HTR-8/SVneo (cell line): Measurements from ENCODE around the gene IFI27.
A peak's percentile ranks its signal among the peaks of the same experiment; 100 is the strongest.
"Not testable (repeated sequence)": the region's sequence is repeated elsewhere in the genome, so short reads cannot be mapped to it uniquely, and the experiment has no call there.

ENCODE experiments used
- DNase-seq: peaks from one replicate; pipeline ENCODE4 v3.0.0; 2011; ENCODE audit warnings: low spot score, mixed read lengths; ENCODE audit not compliant: insufficient read length
- FAIRE-seq: peaks from 2 replicates; lab custom pipeline; 2011; peaks lifted over from hg19 to GRCh38; lab: Jason Lieb, UNC

IFI27 gene

DNA sequence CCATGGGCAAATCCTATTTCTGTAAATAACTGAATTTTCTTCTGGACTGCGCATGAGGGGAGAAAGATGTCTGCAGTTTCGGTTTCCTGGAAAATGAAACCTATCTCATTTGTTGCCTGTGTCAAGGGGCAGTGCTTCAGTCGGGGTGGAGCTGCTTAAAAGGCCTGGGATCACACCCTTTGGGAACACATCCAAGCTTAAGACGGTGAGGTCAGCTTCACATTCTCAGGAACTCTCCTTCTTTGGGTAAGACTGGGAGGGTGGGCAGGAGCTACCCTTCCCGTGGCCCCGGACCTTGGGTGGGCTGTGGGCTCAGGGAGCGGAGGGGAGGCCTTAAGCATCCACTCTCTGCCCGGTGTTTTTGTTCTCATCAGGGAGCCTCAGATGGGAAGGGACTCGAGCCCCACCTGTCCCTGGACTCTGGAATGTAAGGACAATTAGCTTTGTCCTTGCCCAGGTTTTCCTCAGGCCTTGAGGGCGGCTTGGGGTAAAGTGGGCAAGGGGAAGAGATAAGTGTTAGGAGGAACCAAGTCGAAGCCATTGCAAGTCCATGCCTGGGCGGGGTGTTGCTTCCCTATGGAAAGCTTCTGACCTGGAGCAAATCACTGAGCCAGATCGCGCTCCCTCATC, at the start of gene IFI27:
Gene IFI27, plus strand, starts transcription at position 185 of the 630 bp plus-strand sequence.
- DNase-seq = no peak
- FAIRE-seq = no peak

DNA sequence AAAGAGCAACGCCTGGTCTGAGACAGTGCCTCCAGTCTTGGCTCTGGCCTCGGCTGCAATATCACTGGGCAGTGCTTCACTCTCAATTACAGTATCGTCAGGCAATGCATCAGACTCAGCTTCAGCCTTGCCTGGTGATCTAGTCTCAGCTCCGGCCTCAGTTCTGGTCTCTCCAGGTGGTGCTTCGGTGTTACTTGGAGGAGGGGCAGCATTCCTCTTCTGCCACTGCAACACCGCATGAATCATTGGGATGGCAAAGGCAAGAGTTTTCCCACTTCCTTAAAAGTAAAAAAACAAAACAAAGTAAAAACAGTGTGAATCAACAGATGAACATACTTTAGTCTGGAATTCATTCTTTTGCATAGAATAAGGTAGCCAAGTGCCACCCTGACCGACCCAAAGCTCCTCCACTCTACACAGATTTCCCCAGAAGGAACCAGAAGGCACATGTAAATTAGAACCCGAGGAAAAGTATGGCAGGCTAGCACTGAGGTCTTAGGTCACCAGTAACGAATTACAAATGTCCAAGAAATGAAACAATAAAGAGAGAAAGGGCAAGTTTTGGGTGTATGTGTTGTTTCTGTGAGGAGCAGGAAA, 48.1 kb upstream of the IFI27 start:
- DNase-seq = no peak

DNA sequence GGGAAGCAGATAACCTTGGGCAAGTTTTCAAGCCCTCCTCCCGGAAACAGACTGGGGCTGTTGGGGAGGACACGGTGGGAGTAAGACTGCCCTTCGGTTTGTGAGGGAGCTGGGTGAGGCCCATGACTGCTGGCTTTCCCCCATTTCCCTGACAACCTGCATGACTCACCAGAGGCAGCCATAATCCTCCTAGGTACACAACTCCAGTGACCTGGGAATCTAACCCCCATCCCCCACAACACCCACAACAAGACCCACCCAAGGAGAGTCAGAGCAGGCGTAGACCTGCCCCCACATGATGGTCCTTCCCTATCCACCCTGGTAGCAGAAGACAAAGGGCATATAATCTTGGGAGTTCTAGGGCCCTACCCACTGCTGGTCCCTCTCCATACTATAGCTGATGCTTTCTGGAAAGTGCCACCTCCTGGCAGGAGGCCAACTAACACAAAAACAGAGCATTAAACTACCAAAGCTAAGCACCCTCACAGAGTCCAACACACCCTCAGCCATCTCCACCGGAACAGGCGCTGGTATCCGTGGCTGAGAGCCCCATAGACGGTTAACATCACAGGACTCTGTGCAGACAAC, 44.4 kb upstream of the IFI27 start:
- FAIRE-seq (no peak), DNase-seq (no peak)

More for the DNA sequence above, 48.1 kb upstream of the IFI27 start:
- no peak for FAIRE-seq

DNA sequence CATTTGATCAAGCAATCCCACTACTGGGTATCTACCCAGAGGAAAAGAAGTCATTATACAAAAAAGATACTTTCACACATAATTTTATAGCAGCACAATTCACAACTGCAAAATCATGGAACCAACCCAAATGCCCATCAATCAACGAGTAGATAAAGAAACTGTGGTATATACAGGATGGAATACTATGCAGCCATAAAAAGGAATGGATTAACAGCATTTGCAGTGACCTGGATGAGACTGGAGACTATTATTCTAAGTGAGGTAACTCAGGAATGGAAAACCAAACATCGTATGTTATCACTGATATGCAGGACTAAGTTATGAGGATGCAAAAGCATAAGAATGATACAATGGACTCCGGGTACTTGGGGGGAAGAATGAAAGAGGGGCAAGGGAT, 38.5 kb upstream of the IFI27 start:
- not testable (repeated sequence) for FAIRE-seq, DNase-seq

DNA sequence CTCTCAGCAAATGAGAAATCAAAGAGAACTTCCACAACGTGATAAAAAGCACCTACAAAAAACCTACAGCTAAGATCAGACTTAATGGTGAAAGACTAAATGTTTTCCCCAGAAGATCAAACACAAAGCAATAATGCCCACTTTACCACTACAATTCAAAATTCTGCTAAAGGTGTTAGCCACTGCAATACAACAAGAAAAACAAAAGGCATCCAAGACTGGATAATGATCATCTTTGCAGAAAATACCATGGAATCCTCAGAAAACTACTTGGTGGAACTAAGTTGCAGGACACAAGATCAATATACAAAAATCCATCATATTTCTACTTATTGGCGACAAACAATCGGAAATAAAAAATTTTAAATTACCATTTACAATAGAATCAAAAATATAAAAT, 36.0 kb upstream of the IFI27 start:
- no peak for FAIRE-seq
- DNase-seq = no peak

DNA sequence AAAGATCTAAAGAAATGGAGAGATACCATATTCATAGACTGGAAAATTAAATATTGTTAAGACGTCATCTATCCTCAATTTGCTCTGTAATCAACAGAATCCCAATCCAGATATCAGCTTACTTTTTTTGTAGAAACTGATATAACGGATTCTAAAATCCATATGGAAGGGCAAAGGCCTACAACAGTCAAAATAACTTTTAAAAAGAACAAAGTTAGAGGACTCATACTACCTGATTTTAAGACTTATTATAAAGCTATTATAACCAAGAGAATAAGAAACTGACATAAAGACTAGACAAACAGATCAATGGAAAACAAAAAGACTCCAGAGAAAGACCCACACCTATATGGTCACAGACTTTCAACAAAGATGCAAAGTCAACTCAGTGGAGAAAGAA, 35.5 kb upstream of the IFI27 start:
- no peak for FAIRE-seq
- DNase-seq = no peak

DNA sequence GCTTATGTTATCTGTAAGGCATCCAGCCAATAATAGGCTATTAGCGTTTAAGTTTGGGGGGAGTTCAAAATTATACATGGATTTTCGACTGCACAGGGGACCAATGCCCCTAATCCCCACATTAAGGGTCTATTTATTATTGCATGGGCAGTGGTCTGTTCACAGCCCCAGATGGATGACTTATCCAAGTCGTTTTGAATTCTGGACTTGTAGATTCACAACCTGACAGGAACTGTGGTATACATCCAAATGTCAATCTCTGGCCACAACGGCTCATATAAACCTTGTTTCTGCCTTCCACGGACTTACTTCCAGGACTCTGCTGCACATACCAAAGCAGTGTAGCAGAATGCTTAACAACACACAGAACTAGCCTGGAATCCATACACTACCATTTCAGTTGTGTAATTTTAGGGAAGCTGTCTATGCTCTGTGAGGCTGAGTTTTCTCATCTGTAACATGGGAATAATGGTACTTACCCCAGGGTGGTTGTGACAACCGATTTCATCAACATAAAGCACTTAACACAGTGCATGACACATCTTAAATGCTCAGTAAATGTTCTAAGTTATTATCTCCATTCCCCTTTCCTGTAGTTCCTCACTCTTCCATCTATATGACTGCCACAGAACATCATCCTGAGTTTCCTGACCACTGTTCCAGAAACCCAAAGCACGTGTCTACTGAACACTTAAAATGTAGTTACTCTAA, 33.3 kb upstream of the IFI27 start:
- FAIRE-seq = no peak
- DNase-seq = no peak

DNA sequence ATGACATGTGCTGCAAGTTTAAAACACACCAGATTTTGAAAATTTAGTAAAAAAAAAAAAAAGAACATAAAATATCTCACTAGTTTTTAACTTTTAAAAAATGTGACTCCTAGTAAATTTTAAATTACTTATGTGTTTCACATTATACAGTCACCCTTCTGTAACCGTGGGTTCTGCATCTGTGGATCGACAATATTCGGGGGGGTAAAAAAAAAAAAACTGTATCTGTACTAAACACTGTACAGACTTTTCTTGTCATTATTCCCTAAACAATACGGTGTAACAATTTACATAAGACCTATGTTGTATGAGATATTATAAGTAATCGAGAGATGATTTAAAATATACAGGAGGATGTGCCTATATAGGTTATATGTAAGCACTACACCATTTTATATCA, 32.7 kb upstream of the IFI27 start:
- no peak for DNase-seq
- no peak for FAIRE-seq

DNA sequence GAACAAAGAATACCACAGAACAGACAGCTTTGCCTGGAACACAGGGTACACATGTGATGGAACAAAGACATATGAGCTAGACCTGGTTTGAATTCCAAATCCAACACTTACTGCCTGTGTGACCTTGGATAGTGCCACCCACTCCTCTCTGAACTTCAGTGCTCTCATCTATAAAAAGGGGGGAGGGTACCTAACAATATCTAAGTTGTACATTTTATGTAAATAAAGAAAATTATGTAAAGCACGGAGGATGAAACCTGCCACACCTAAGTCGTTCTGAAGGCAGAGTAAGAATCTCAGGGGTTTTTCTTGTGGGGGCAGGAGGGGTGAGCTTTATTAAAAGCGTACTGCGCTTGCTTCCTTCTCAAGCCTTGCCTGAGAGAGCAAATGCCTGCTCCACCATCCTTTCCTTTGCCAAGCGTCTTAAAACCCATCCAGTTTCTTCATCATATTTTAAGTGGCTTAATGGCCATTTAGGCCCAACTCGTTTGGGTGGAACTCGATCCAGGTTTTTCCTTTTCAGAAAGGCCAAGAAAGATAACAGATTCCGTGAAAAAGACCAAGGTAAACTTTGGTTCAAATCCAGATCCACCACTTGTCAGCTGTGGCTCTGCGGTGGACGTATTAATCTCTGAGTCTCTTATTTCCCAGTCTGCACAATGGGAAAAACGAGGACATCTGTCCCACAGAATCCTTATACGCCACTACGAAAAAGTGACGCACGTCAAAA, 30.5 kb upstream of the IFI27 start:
- FAIRE-seq (no peak), DNase-seq (no peak)

DNA sequence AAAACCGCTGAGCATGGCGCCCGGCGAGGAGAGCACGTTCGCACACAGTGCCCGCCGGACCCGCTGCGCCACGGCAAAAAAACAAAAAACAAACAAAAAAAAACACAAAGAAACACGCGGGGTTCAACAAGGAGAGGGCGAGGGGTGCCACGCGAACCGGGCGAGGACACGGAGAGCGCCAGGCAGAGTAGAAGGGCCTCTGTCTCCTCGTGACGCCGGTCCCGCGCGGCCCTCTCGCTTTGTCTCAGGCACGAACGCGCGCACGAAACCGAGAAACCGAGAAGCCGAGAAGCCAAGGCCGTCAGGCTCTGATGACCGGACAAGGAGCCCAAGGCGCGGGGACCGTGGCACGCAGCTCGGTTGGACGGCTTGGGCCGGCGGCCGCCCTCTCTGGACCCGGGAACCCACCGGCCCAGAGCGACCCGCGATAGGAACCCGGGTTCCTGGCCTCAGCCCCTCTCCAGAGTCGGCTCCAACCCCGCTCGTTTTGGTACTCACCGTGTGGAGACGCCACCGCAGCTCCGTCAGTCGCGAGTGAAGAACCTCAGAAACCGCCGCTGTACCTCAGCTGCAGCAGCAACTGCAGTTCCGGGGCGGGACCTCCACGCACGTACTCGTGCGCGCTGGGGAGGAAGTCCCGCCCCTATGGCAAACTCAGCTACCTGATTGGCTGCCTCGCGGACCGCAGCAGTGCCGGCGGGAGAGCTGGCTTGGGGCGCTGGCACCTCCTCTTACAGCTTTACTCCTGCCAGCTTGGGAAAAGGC, 29.7 kb upstream of the IFI27 start, which contains the start of the genes DDX24 and IFI27L1:
Gene DDX24, minus strand, starts transcription at position 582 of the 765 bp plus-strand sequence. CDS start 1,460 bp downstream, outside the sequence.
Gene IFI27L1, plus strand, starts transcription at position 690 of the 765 bp plus-strand sequence. CDS start 15,628 bp downstream, outside the sequence.
- FAIRE-seq (peak; percentile 91), DNase-seq (peak; percentile 96)

DNA sequence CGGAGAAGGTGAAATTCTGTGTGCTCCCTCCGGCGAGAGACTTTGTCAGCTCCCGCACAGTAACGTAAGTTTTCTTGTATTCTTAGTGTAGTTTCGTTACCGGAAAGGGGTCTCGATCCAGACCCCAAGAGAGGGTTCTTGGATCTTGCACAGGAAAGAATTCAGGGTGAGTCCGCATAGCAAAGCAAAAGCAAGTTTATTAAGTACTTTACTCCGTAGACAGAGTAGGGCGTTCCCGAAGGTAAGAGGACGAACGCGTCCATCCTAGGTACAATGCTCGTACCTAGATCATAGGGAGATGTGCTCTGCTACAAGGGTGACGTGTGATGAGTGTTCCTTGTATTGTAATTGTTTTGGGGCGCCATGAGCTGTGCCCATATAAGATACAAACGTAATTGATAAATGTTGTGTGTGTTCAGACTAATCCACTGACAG, 29.1 kb upstream of the IFI27 start:
- FAIRE-seq (peak; percentile 26), DNase-seq (no peak)

DNA sequence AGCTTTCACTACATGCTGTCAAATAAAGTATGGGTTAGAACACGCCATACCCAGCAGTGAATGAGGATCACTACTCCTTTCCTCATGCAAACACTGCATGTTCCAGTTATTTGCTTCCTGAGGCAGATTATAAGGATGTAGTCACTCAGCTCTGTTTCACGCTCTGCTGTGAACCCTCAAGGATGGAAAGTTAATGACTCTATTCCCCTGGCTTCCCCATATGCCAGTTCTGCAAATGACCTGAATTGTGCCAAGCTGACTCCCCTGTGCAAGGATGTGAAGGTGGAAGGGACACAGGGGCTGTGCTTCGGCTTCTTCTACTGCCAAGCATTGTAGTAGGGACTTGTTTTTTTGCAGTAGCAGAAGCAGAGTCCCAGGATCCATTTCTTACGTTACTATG, 22.6 kb upstream of the IFI27 start:
- FAIRE-seq (no peak), DNase-seq (no peak)

DNA sequence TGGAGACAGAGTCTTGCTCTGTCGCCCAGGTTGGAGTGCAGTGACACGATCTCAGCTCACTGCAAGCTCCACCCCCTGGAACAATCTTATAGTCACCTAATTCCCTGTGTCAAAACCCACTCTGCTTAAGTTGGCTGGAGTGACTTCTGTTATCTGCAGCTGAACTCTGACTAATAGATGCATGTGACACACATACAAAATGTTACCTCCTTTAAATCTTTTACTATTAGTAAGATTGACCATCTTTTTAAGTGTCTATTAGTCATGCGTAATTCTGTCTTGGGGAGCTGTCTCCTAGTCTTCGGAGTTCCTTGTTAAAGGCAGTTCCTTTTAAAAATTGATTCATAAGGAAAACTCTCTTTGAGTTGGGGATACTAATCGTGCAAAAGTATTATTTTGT, 22.0 kb upstream of the IFI27 start:
- DNase-seq (no peak), FAIRE-seq (no peak)

DNA sequence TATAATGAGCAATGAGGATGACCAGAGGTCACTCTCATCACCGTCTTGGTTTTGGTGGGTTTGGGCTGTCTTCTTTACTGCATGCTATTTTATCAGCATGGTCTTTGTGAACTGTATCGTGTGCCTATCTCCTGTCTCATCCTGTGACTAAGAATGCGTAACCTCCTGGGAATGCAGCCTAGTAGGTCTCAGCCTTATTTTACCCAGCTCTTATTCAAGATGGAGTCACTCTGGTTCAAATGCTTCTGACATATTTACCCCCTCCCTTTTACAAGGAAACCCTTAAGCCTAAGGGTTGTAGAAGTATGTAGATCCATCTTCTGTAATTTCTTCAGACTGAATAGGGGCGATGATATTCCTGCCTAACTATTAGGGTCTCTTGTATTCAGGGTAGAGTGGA, 21.1 kb upstream of the IFI27 start:
- FAIRE-seq = no peak
- no peak for DNase-seq

DNA sequence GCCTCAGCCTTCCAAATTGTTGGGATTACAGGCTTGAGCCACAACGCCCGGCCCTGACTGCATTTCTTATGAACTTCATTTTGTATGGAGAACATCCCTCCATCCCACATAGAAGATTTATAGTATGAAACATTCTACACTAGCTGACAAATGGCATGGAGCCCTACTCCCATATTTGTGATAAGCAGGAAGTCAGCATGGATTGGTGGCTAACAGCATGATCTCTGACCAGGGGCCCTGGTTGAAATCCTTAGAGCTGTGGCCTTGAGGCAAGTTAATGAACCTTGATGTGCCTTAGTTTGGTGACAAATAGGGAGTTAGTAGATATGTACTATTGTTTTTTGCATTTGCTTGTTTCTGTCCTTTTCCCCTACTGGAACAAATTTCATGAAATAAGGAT, 17.1 kb upstream of the IFI27 start:
- DNase-seq (no peak), FAIRE-seq (no peak)

DNA sequence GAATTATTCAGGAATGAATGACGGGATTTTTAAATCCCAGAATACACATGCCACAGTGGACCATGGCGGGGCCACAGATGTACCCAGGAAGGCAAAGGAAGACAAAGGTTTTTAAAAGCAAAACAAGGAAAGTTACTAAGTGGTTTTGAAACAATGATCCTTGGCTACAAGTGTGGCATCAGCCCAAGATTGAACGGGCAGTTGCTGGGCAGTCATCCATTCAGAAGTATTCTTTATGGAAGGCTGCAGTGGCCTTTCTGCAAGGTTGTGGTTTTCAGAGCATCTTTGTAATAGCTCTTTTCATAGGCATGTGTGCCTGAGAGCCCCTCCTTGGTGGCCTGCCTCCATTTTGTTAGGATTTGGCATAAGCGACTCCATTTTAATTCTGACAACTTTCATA, 13.4 kb upstream of the IFI27 start:
- DNase-seq = no peak
- no peak for FAIRE-seq

DNA sequence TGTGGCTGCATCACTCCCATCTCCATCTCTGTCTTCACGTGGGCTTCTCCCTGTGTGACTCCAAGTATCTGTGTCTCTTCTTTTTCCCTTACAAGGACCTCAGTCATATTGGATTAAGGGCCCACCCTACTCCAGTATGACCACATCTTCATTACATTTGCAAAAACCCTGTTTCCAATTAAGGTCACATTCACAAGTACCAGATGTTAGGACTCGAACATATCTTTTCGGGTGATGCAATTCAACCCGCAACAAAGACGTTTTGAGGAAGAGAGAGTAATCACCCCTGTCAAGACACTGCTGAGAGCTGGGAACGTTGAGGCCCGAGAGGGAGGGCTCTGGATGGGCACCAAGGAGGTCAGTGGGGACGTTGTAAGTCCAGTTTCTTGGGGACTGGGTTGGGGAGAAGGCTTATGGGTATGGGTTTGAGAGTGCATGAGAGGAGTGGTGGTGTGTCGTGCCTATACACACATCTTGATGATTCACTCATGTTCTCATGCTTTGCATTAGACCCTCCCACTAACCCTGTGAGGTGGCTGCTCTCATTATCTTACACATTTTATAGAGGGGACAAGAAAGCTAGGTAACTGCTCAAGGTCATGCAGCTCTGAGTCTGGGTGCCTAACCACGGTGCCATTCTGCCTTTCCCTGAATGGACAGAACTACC, 12.1 kb upstream of the IFI27 start:
- no peak for FAIRE-seq
- no peak for DNase-seq

DNA sequence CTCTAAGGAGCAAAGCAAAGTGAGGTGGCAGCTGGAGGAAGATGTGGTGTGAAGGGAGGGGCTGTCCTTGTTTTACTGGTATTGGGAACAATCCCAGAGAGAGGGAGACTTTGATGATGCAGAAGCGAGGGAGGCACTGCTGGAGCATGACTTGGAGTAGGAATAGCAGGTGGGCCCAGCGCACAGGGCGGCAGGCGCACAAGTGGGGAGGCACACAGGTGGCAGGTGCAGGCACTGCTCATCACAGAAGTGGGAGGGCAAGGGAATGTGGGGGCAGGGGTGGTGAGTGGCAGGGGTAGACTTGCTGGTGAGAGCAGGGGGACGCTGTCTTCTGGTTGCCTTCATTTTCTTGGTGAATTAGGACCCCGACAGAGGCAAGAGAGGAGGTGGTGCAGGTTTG, 11.5 kb upstream of the IFI27 start:
- DNase-seq (no peak), FAIRE-seq (no peak)

DNA sequence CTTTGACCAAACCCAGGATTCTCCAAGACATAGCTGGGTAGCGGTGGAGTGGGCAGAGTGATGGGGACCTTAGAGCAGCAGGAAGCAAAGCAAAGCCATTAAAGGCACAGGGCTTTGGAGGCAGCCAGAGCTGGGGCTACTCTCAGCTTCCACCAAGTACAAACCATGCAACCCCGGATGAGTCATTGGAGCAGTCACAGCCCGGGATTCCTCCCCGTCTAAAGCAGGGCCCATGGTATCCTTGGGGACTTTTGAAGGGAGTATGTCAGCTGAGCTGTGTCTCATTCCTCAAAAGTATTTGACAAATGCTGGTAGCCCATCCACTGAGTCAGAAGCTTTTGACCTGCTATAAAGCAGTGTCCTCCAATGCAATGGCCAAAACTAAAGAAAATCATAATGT, 9.7 kb upstream of the IFI27 start:
- FAIRE-seq (peak; percentile 31), DNase-seq (peak; percentile 65)
